HG03139 (cell line): Measurements from ENCODE around the gene TMED10.
A peak's percentile ranks its signal among the peaks of the same experiment; 100 is the strongest.
"Not testable (repeated sequence)": the region's sequence is repeated elsewhere in the genome, so short reads cannot be mapped to it uniquely, and the experiment has no call there.

Experiments used
- ATAC-seq: cut with Tn5 transposase; IDR thresholded peaks from one replicate; pipeline ENCODE4 v1.9.1; 2021; ENCODE audit not compliant: unreplicated experiment

Gene TMED10

DNA sequence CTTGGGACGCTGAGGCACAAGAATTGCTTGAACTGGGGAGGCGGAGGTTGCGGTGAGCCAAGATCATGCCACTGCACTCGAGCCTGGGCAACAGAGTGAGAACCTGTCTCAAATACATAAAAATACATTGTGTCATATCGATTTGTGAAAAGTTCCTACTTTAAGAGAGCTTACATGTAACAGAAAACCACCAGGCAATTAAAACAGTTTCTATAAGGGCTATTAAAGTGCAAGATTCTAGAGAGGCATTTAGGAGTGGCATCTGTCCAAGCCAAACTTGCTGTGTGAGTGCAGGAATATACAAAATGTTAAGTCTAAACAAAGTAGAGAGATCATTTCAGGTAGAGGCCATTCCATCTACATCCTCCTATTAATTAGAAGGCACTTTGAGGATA lies 47.8 kb downstream of the TMED10 start:
- ATAC-seq, result no peak

DNA sequence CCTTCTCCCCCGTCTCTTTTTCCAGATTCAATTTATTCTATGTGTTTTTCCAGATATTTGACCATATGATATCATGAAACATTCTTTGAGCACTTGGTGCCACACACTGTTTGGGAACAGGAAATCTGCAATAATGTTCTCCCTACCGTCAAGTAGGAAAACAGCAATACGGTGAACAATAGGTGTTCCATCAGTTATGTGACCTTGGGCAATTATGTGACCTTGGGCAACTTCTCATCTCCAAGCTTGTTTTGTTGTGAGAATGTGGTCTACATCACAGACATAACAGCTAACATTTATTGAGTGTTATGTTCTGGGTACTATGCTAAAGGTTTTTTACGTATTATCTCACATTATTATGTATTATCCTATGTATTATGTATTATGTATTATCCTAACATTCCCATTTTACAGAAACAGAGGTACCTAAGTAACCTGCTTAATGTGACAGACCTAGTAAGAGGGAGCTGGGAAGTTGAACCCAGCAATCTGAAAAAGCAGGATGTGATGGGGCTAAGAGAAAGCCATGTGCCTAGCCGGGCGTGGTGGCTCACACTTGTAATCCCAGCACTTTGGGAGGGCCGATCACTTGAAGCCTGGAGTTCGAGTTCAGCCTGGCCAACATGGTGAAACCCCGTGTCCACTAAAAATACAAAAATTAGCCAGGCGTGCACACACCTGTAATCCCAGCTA lies 48.4 kb downstream of the TMED10 start:
- no peak for ATAC-seq

DNA sequence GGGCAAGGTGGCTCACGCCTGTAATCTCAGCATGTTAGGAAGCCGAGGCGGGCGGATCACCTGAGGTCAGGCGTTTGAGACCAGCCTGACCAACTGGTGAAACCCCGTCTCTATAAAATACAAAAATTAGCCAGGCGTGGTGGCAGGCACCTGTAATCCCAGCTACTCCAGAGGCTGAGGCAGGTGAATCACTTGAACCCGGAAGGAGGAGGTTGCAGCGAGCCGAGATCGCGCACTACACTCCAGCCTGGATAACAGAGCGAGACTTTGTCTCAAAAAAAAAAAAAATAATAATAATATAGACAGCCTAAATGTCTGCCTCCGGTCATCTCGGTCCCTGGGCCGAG lies 49.0 kb downstream of the TMED10 start:
- ATAC-seq, result not testable (repeated sequence)

DNA sequence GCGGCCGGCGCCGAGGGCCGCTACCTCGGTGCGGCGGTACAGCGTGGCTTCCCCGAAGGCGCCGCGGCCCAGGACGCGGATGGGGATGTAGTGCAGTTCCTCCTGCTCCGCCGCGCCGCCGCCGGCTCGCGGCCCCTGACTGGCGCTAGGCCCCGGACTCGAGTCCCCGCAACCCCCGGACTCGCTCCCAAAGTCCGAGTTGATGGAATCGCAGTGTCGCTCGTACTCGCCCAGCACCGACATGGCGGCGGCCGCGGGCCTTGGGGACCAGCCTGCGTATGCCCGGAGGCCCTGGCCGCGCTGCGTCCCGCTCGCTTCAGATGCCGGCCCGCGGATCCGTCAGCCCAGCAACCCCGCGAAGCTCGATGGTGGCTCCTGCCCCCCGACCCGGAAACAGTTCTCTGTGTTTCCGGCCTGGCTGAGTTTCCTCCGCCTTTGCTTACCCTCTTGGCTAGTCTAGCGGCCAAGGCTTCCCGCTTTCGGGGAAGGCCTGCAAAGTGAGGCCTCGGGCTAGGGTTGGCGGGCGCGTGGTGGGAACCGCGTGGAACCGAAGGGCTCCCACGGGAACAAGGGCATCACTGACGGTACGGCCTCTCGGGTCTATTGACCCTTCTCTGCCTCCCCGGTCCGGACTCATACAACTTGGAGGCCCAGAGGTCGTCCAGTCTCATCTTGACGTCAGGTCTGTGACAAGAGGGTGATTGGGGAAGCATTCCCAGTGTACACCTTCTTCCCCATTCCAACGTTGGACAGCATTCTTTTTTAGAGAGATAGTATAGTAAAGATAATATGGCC lies 49.5 kb downstream of the TMED10 start, which contains the start of gene NEK9:
TSS of gene NEK9 (minus strand) at position 370 of the 795 bp plus-strand sequence. CDS start at position 243, 127 bp downstream.
- ATAC-seq, result peak; percentile 83

DNA sequence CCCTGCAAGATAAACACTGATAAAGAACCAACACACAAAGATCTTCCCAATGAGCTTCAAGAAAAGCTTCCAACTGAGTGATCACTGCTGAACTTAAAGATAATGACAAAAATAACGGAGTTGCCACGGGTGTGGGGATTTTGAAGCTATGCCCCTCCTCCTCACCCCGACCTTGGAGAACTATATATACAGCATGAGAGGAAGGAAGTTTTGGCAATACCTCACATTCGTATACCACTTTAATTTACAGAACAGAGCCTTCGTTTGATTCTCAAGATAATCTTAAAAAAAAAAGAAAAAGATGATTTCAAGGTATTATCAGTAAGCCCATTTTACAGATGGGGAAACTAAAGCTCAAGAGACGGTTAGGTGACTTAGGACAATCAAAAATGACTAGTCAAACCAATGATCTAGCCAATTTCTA lies 50.3 kb downstream of the TMED10 start:
- no peak for ATAC-seq

DNA sequence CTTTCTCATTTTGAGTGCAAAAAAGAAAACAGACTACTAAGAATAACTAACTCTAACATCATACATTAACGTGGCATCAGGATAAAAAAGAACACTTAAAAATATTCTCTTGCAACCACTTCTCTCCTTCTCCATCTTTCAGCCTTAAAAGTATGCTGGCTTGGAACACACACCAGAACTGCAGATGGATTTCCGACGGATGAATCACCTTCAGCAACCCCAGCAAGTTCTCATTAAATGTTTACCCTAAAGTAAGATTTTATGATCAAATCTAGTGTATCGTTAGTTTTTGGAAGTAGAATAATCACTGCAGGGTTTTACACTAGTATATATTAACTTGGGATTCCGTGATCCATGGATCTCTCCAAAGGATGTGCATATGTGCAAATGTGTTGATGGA lies 50.8 kb downstream of the TMED10 start:
- ATAC-seq, result no peak

DNA sequence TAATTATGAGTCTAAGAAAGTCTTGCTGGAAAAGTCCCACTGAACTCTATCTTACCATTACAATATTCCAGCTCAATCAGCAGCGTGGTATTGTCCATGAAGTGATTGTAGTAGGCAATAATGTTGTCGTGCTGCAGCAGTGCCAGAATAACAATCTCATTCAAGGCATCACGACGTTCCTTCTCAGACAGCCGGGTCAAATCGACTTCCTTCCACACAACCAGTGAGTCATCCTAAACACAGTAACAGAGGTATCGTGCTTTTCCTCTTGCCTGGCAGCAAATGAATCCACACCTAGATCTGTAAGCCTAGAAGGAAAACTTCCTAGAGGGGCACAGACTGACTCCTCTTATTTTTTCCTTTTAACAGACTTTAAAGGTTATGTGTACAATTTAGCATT lies 52.4 kb downstream of the TMED10 start:
- no peak for ATAC-seq

DNA sequence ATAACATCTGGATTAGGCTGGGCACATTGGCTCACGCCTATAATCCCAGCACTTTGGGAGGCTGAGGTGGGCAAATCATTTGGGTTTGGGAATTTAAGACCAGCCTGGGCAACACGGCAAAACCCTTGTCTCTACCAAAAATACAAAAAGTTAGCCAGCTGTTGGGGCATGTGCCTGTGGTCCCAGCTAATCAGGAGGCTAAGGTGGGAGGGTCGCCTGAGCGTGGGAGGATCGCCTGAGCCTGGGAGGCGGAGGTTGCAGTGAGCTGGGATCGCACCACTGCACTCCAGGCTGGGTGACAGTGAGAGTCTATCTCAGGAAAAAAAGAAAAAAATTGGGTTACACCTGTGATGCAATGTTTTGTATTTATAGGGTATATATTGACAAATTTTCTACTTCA lies 54.9 kb downstream of the TMED10 start:
- no peak for ATAC-seq

DNA sequence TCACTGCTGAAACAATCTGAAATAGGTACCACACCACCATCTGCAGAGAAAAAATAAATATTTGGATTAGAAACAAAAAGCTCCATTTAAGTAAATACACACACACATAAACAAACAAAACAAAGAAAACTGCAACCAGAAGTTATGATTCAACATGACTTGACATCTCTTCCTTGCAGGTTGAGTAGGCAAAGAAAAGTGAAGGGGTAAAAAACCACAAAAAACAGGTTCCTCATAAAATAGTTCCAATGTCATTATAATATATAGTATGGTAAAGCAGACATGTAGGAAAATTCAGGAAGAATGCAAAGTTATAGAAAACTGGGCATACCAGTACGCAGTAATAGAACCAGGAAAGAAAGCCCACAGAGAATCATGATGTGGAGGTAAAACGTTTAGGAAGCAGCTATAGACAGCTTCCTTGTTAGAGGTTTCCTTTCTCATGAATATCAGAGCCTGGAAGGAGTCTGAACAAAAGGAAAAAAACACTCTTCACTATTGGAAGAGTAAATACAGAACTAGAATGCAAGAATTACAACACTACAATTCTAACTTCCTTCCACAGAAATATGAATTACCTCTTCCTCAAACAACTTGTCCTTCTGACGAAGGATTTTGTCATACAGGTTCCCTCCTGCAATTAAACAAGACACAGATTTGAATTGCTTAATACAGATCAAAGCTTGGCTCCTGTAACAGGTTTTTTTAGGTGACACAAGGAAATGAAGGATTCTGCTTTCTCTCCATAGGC lies 55.7 kb downstream of the TMED10 start:
- no peak for ATAC-seq

DNA sequence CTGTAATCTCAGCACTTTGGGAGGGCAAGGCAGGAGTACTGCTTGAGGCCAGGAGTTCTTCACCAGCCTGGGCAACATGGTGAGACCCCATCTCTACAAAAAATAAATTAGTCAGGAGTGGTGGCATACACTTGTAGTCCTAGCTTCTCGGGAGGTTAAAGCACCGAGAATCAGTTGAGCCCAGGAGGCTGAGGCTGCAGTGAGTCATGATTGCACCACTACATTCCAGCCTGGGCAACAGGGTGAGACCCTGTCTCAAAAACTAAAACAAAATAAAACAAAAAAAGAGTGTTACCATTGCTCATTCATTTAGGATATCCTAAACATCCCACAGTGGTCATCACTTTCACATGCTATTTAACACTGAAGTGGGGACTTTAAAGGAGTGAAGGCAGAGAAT lies 57.4 kb downstream of the TMED10 start:
- no peak for ATAC-seq

DNA sequence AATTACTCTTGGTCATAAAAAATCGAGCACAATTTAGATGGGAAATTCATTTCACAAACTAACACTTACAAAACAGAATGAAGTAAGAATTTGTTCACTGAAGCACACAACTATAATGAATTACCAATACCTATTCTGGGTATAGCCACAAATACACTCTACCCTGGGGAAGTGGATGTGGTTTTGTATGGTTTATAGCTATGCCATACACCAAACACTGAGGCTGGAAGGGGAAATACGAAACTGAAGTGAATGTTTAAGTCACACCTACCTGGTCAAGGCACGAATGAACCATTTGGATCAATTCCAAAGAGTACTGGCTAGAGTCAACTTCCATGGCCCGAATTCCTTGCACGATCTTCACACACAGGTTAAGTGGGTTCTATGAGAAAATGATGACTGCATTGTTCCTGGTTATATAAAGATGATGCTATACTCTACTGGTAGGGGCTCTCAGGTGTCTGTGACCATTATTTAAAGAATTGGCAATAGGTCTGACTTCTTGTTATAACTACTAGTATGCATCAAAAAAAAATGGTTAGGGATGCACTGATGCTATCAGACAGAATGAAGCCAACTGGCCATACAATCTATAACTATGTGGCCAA lies 62.4 kb downstream of the TMED10 start:
- no peak for ATAC-seq

DNA sequence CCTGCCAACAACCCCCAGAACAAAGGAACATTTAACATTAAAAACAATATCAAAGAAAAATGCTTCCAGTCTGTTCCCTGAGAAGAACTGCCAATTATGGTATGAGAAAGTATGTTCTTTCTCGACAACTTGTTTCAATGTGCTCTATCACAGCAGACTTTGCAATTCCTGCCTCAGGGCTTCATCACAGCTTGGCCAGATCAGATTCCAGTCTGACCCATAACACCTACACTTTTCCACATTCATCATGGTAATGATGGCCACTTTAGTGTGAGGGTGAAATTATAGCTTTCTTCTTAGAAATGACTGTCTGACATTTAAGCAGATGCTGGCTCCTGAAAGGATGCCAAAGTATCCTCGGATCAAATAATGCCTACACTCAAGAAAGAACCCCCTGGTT lies 66.5 kb downstream of the TMED10 start:
- ATAC-seq, result no peak

DNA sequence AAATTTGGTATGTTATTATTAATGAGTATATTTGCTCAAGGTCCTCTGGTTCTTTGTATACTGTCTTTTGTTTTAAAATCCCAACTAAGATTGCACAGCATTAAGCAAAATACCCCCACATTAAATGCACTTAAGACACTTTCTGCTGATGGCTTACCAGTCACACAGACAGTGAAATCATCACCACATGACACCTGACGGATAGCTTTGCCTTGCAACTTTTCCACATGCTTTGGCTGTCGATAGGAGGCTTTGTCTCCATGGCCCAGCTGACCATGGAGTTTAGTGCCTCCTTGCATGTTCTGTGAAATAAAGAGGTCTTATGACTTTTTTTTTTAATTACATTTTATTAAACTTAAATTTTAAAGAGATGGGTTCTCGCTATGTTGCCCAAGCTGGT lies 69.2 kb downstream of the TMED10 start:
- ATAC-seq, result no peak

DNA sequence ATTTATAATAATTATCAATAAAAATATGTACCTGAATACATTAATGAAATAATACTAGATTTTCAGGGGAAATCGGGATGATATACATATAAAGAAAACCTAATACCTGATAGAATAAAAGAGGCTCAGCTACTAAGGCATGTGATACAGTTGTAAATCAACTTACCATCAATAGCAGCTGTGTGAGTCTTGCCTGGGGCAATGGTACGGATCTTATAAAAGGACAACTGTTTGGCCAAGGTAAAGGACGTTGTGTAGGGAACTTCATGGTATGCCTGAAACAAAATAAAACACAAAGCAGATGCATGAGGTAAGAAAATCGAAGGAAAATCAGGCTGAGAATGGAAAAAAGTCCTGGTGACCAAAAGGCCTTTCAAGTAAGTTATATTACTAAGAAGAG lies 74.9 kb downstream of the TMED10 start:
- no peak for ATAC-seq

DNA sequence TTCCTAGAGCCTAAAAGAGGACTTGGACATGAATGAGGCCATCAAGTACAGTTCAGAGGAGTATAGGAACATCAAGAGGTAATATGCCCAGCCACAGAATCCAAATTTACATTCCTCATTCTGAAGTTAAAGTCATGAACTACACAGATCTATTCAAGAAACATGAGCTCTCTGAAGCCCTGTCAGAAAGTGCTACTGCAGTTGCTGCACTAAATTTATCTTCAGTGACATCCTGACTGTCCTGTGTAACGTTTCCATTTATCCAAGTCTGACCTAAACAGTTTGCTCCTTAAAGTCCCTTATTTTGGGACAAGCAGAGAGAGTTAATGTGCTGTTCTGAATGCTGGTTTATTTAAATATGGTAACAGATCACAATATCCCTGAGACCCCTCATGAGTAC lies 77.7 kb downstream of the TMED10 start:
- ATAC-seq, result no peak

DNA sequence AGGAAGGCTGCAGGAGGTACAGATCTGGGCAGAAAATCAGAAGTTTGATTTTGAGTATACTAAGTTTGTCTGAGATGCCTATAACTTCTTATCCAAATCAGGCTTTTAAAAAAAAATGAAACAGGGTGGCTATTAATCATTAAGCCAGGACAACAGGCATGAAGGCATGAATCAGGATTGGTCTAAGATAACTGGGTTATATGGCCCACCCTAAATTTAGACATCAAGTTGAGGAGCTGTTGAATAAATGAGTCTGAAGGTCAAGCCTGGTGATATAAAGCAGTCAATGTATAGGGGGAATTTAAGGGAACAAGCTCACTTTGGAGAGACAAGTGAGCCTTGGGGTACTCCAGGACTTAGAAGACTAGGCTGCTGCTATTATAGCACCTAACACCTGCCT lies 78.2 kb downstream of the TMED10 start:
- ATAC-seq, result no peak

DNA sequence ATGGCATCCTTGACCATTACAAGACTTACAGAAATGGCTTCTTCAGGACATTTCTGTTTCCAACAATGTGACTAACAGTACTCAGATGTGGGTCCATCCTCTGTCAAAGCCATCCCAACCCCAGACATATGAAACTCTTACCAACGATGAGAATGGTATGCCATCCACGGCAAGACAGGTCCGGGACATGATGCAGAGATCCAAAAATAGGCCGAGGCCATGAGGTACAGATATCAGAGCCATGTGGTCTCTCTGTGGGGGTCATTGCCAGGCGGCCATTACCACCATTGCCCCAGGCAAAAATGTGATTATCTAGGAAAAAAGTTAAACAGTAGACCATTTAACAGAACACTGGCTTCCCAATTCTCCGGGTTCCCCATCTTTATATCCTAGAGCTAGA lies 79.5 kb downstream of the TMED10 start:
- no peak for ATAC-seq

DNA sequence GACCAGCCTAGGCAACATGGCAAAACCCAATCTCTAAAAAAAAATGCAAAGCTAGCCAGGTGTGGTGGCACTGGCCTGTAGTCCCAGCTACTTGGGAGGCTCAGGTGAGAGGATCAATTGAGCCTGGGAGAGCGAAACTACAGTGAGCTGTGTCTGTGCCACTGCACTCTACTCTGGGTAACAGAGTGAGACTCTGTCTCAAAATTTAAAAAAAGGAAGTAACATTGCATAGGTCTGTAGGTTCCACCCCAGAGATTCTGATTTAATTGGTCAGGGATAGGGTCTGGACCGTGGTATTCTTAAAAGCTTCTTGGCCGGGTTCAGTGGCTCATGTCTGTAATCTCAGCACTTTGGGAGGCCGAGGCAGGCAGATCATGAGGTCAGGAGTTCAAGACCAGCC lies 80.7 kb downstream of the TMED10 start:
- ATAC-seq, result no peak

DNA sequence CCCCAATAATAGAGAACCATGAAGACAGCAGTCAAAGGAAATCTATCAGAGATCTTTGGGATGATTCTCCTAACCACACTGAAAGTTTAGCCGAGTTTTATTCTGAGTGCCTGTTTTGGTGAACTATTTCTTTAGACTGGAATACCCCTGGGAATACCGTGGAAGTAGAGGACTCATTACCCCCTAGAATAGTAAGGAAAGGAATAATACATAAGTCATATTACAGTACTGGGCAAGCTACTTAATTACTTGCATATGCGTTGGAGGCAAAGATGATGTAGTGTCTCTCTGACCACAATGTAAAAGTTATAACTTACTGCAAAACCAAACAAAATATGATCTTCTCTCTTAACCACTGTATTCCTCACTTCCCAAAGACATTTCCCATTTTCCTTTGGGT lies 81.5 kb downstream of the TMED10 start:
- ATAC-seq, result no peak

DNA sequence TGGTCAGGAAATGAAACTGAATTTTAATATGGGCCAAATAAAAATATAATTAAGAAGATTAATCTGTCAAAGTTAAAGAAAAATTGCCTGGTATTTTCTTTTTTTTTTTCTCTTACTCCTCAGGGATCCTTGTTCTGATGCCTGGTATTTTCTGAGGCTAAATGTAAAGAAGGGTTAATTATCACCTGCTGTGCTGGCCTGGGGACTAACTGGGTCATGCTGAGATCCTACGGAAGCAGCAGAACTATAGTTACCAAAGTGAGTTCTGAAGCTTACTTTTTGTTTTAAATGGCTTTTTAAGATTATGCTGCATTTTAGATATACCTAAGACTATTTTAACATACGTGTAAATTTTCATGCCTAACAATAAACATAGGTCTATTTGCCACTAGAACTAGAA lies 83.7 kb downstream of the TMED10 start:
- ATAC-seq, result no peak

DNA sequence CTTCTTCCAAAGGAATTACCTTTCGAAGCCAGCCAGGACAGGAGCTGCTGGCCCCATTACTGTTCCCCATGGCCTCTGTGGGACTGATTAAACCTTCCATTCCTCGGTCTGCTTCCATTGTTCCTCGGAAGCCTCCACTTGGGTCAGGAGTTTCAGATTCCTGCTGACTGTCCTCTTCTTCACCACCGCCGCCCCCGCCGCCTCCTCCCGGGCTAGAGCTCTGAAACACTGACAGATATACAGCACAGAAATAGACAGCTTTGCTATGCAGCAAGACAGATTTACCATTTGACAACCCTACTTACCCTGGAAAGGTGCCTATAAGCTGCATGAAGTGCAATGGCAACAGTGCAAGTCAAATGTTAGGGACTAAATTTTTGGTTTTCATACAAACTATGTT lies 85.2 kb downstream of the TMED10 start:
- ATAC-seq, result no peak

DNA sequence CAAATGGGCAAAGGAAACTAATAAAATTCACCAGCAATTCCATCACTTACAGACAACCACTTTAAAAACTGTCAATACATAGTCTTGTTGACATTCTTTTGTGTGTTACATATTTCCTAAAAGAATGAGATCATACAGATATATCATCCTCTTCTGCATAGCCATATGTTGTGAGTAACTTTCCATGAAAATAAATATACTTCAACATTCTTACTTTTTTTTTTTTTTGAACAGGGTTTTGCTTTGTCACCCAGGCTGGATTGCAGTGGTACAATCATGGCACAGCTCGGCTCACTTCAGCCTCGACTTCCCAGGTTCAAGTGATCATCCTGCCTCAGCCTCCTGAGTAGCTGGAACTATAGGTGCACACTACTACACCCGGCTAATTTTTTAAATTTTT lies 86.1 kb downstream of the TMED10 start:
- ATAC-seq, result no peak
